Activated T-cell treated with anti-CD3 and anti-CD28 coated beads for 4 hours (primary cell): ENCODE results near the gene TRIM58.

Experiments
- DNase-seq: peaks from one replicate; pipeline ENCODE4 v3.0.0-alpha.2; 2020

Gene TRIM58

GRCh38 chr1:247895163-247895637 is 38.2 kb downstream of the TRIM58 start, which contains the start of gene OR2W3:
Gene OR2W3, plus strand, starts transcription at chr1:247895587. Its CDS starts 0 bp downstream, at chr1:247895587.
- no peak for DNase-seq

GRCh38 chr1:247895976-247896375 is 39.0 kb downstream of the TRIM58 start:
- DNase-seq = no peak

- no peak for DNase-seq
Measured at GRCh38 chr1:247904122-247904521, 47.1 kb downstream of the TRIM58 start.

GRCh38 chr1:247905181-247905580 is 48.2 kb downstream of the TRIM58 start:
- no peak for DNase-seq

- DNase-seq = no peak
Measured at GRCh38 chr1:247905910-247906503, 49.0 kb downstream of the TRIM58 start.

GRCh38 chr1:247906504-247907047 is 49.6 kb downstream of the TRIM58 start:
- DNase-seq = no peak

GRCh38 chr1:247908766-247909165 is 51.8 kb downstream of the TRIM58 start:
- DNase-seq = no peak

- DNase-seq = no peak
Measured at GRCh38 chr1:247913786-247914185, 56.8 kb downstream of the TRIM58 start.

- no peak for DNase-seq
Measured at GRCh38 chr1:247914941-247915662, 58.1 kb downstream of the TRIM58 start.

GRCh38 chr1:247919952-247920351 is 63.0 kb downstream of the TRIM58 start, which contains the start of gene OR2T8:
Gene OR2T8, plus strand, starts transcription at chr1:247920252. Its CDS starts 766 bp downstream, at chr1:247921018.
- no peak for DNase-seq

GRCh38 chr1:247923941-247924340 is 67.0 kb downstream of the TRIM58 start:
- DNase-seq = no peak

- DNase-seq = no peak
Measured at GRCh38 chr1:247924868-247925267, 67.9 kb downstream of the TRIM58 start, which contains the start of gene OR2AJ1. Gene OR2AJ1, plus strand, starts transcription at chr1:247924889. Its CDS starts 8,880 bp downstream, at chr1:247933769.
